ENCODE results near the gene FBXW12. TPM values are rescaled to one million over a fixed set of nuclear protein-coding genes. Genes with fewer than 3 reads are reported as not detected.

The FBXW12 gene
- total RNA-seq, 1 experiment from 2014 or later = 0.74 TPM

GRCh38 chr3:48388966-48389365, 16.9 kb downstream of the FBXW12 start:
- Histone ChIP-seq H3K18ac (ENCODE audit: insufficient read length, low read depth, low read length) (no peak overlapping the region), H2BK120ac (ENCODE audit: low read depth, low read length, poor library complexity, severe bottlenecking) (no peak overlapping the region), H3K23ac (ENCODE audit: insufficient read length, low read depth, low read length) (no peak overlapping the region), H3K79me2 (ENCODE audit: insufficient read depth, low read length) (no peaks in the 10 kb centered on the region), H2BK5ac (ENCODE audit: insufficient read length, low read length) (no peak overlapping the region), H3T11ph (ENCODE audit: low read length) (no peak overlapping the region), H3K9ac (ENCODE audit: extremely low read depth, insufficient read length, low read length) (no peak overlapping the region), H4K91ac (ENCODE audit: insufficient read length, low read depth, low read length) (no peak overlapping the region), H3K27me3 (ENCODE audit: insufficient read depth, low read length) (no peaks in the 10 kb centered on the region), H3K23me2 (ENCODE audit: insufficient read length, low read depth, low read length, poor library complexity, severe bottlenecking) (no peaks in the 10 kb centered on the region), H3K9me3 (ENCODE audit: control insufficient read depth, low read depth, low read length) (no peaks in the 10 kb centered on the region), H2AFZ (ENCODE audit: low read length) (no peak overlapping the region), H4K5ac (ENCODE audit: insufficient read length, low read depth, low read length) (no peak overlapping the region), H3K27ac (ENCODE audit: insufficient read length, low read depth, low read length) (no peak overlapping the region), H2BK12ac (ENCODE audit: insufficient read length, low read depth, low read length) (no peak overlapping the region), H4K8ac (replicated peaks; ENCODE audit: insufficient read length, low read depth, low read length) (no peak overlapping the region), H3K4me2 (ENCODE audit: insufficient read depth, insufficient read length, low read length) (no peak overlapping the region), H3K14ac (ENCODE audit: insufficient read depth, low read length) (no peak overlapping the region), H3K4me1 (ENCODE audit: insufficient read depth, low read length) (no peaks in the 10 kb centered on the region), H4K20me1 (ENCODE audit: control insufficient read depth, insufficient read depth, insufficient read length) (no peaks in the 10 kb centered on the region), H3K56ac (ENCODE audit: insufficient read length, low read depth, low read length) (no peak overlapping the region), H3K4ac (ENCODE audit: low read depth, low read length) (no peak overlapping the region), H3K79me1 (ENCODE audit: insufficient read depth, low read depth, low read length, poor library complexity, severe bottlenecking) (no peaks in the 10 kb centered on the region), H2BK15ac (ENCODE audit: low read depth, low read length) (no peak overlapping the region), H2BK20ac (ENCODE audit: low read depth, low read length, poor library complexity, severe bottlenecking) (no peak overlapping the region), H2AK5ac (ENCODE audit: insufficient read length, low read length) (no peak overlapping the region)
- Mint-ChIP-seq H3K36me3 (ENCODE audit: insufficient read depth in 1 of 3, low read depth in 3 of 3) (no peaks in the 10 kb centered on the region), H3K27me3 (ENCODE audit: low read depth) (peaks cover 3% of the 10 kb centered on the region), H3K9me3 (no peaks in the 10 kb centered on the region; a peak in 1 of 5 replicates), H3K4me1 (no peaks in the 10 kb centered on the region), H3K4me3 (no peak overlapping the region), H3K27ac (no peak overlapping the region)
- no CpG with 5 or more reads among the region's 2 CpGs for WGBS (ENCODE audit: extremely low coverage, insufficient read length, low lambda C conversion rate)
- TF ChIP-seq CTCF (conservative IDR thresholded peaks at IDR 0.05) = no peak
- no peak for DNase-seq
